Measurements from ENCODE around the gene HS6ST3. TPM values are rescaled to one million over a fixed set of nuclear protein-coding genes. Genes with fewer than 3 reads are reported as not detected.

Gene HS6ST3
- total and polyA plus RNA-seq, 2 of the 13 experiments (the other 11 are each of a cell fraction or from before 2014, with no cell fraction given), result not detected

DNA sequence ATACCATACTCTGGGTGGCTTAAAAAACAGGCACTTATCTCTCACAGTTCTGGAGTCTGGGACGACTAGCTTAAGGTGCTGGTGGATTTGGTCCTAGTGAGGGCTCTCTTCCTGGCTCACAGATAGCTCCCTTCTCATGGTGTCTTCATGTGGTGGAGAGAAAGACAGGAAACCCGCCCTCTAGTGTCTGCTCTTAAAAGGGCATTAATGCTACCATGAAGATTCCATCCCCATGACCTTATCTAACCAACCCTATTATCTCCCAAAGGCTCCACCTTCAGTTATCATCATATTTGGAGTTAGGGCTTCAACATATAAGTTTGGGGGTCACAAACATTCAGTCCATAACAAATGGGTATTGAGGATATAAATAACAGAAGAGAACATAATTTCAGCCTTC lies 139.4 kb downstream of the HS6ST3 start (continued):
- TF ChIP-seq, protein P1, sequence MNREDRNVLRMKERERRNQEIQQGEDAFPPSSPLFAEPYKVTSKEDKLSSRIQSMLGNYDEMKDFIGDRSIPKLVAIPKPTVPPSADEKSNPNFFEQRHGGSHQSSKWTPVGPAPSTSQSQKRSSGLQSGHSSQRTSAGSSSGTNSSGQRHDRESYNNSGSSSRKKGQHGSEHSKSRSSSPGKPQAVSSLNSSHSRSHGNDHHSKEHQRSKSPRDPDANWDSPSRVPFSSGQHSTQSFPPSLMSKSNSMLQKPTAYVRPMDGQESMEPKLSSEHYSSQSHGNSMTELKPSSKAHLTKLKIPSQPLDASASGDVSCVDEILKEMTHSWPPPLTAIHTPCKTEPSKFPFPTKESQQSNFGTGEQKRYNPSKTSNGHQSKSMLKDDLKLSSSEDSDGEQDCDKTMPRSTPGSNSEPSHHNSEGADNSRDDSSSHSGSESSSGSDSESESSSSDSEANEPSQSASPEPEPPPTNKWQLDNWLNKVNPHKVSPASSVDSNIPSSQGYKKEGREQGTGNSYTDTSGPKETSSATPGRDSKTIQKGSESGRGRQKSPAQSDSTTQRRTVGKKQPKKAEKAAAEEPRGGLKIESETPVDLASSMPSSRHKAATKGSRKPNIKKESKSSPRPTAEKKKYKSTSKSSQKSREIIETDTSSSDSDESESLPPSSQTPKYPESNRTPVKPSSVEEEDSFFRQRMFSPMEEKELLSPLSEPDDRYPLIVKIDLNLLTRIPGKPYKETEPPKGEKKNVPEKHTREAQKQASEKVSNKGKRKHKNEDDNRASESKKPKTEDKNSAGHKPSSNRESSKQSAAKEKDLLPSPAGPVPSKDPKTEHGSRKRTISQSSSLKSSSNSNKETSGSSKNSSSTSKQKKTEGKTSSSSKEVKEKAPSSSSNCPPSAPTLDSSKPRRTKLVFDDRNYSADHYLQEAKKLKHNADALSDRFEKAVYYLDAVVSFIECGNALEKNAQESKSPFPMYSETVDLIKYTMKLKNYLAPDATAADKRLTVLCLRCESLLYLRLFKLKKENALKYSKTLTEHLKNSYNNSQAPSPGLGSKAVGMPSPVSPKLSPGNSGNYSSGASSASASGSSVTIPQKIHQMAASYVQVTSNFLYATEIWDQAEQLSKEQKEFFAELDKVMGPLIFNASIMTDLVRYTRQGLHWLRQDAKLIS (CRISPR knock-in tag; IDR thresholded peaks at IDR 0.05), result no peak
- TF ChIP-seq ZNF652 (CRISPR knock-in tag; IDR thresholded peaks at IDR 0.05; ENCODE audit: borderline replicate concordance, low read depth), result no peak
- no peak for TF ChIP-seq AGO2 (optimal IDR thresholded peaks at IDR 0.05; ENCODE audit: low read depth, low read length)
- TF ChIP-seq RXRA (CRISPR knock-in tag; IDR thresholded peaks at IDR 0.05), result no peak
- no peak for TF ChIP-seq MIER3 (CRISPR knock-in tag; IDR thresholded peaks at IDR 0.05; ENCODE audit: borderline replicate concordance)
- TF ChIP-seq, protein P2, sequence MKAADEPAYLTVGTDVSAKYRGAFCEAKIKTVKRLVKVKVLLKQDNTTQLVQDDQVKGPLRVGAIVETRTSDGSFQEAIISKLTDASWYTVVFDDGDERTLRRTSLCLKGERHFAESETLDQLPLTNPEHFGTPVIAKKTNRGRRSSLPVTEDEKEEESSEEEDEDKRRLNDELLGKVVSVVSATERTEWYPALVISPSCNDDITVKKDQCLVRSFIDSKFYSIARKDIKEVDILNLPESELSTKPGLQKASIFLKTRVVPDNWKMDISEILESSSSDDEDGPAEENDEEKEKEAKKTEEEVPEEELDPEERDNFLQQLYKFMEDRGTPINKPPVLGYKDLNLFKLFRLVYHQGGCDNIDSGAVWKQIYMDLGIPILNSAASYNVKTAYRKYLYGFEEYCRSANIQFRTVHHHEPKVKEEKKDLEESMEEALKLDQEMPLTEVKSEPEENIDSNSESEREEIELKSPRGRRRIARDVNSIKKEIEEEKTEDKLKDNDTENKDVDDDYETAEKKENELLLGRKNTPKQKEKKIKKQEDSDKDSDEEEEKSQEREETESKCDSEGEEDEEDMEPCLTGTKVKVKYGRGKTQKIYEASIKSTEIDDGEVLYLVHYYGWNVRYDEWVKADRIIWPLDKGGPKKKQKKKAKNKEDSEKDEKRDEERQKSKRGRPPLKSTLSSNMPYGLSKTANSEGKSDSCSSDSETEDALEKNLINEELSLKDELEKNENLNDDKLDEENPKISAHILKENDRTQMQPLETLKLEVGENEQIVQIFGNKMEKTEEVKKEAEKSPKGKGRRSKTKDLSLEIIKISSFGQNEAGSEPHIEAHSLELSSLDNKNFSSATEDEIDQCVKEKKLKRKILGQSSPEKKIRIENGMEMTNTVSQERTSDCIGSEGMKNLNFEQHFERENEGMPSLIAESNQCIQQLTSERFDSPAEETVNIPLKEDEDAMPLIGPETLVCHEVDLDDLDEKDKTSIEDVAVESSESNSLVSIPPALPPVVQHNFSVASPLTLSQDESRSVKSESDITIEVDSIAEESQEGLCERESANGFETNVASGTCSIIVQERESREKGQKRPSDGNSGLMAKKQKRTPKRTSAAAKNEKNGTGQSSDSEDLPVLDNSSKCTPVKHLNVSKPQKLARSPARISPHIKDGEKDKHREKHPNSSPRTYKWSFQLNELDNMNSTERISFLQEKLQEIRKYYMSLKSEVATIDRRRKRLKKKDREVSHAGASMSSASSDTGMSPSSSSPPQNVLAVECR (CRISPR knock-in tag; IDR thresholded peaks at IDR 0.05; ENCODE audit: borderline replicate concordance), result no peak
